Keratinocyte (primary cell): ENCODE measurements around the gene WRAP73.

ENCODE experiments used
- CTCF ChIP-seq, 3 experiments: IDR thresholded peaks in 1 of 3; conservative IDR thresholded peaks in 1 of 3; optimal IDR thresholded peaks in 1 of 3; 2 replicates in 2 of 3; 3 replicates in 1 of 3; pipeline versions ENCODE3 to v1.5.1; 2011; ENCODE audit warnings: low read length in 3 of 3, mild to moderate bottlenecking in 3 of 3, moderate library complexity in 2 of 3, control low read depth in 1 of 3, inconsistent platforms in 1 of 3; ENCODE audit not compliant: insufficient read depth in 2 of 3; ENCODE audit errors: extremely low read depth in 1 of 3
- EZH2 ChIP-seq: IDR thresholded peaks from one replicate; pipeline ENCODE4 v1.6.1; 2012; ENCODE audit warnings: inconsistent platforms, mild to moderate bottlenecking, low read length, moderate library complexity

- no peak for TF ChIP-seq CTCF (optimal IDR thresholded peaks at IDR 0.05 in 1 of 3, IDR thresholded peaks at IDR 0.05 in 1 of 3, conservative IDR thresholded peaks at IDR 0.05 in 1 of 3; ENCODE audit: extremely low read depth in 1 of 3, insufficient read depth in 2 of 3, low read length in 3 of 3)
- no peak for TF ChIP-seq EZH2
Measured at GRCh38 chr1:3620708-3621107, 29.2 kb downstream of the WRAP73 start.
